ENCODE measurements around the gene EHMT1. TPM values are rescaled to one million over a fixed set of nuclear protein-coding genes. Genes with fewer than 3 reads are reported as not detected.

EHMT1 gene
- total RNA-seq, 2 experiments from 2014 or later = 65.9 to 66.3 TPM

DNA sequence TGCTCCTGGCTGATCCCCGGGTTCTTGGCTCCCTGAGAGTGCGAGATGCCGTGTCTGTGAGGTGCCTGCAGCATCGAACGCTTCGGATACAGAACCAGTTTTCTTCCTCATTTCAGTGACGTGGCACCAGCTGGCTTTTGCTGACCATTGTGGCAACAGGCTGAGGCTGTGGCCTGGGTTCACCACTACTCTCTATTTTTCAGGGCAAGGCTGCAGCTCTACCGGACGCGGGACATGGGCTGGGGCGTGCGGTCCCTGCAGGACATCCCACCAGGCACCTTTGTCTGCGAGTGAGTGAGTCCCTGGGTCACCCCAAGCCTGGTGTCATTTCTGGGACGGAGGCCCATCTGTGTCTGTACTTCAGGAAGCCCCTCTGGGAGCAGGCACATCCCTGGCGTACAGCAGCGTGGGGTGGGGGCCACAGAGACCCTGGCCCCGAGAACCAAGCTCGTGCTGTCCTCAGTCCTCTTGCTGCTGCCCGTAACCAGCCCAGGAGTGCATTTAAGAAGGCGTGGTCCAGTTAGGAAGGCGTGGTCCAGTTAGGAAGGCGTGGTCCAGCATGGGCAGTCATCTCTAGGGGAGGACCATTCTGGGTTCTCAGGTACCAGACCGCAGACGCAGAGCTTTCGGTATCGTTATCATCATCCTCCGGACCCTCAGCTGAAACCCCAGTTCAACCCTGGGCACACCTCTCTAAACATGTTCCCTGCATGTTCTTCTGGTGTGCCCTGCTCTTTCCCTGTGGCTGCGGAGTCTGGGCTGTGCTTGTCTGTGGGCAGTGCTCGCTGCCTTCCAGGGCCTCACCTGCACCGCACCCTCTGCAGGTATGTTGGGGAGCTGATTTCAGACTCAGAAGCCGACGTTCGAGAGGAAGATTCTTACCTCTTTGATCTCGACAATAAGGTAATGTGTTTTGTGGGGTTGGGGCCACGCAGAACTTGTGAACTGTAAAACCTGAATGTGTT, 198.7 kb downstream of the EHMT1 start:
- no peak for DNase-seq
- Mint-ChIP-seq H3K4me1 (no peaks in the 10 kb centered on the region), H3K27ac (no peak overlapping the region), H3K9me3 (peaks cover 4% of the 10 kb centered on the region), H3K36me3 (peaks cover 59% of the 10 kb centered on the region), H3K4me3 (no peak overlapping the region), H3K27me3 (no peaks in the 10 kb centered on the region)

DNA sequence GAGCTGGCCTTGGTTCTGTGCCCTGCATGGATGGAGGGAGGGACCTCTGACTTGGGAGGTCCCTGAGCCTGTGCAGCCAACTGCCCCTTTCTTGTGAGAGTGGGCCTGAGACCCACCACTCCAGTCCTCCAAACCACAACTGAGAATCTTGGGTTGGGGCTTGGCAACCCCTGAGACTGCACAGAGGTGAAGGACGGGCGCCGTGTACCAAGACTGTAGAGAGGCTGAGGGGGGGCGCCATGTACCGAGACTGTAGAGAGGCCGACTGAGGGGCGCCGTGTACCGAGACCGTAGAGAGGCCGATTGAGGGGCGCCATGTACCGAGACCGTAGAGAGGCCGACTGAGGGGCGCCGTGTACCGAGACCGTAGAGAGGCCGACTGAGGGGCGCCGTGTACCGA, 199.5 kb downstream of the EHMT1 start:
- peaks cover 4% of the 10 kb centered on the region for H3K9me3 Mint-ChIP-seq
- DNase-seq = no peak
- H3K4me3 Mint-ChIP-seq = no peak overlapping the region
- no peak overlapping the region for H3K27ac Mint-ChIP-seq
- H3K36me3 Mint-ChIP-seq = peaks cover 59% of the 10 kb centered on the region
- no peaks in the 10 kb centered on the region for H3K27me3 Mint-ChIP-seq
- H3K4me1 Mint-ChIP-seq = no peaks in the 10 kb centered on the region

GRCh38 chr9:137820161-137820855, 201.5 kb downstream of the EHMT1 start:
- H3K9me3 Mint-ChIP-seq = peaks cover 4% of the 10 kb centered on the region
- no peaks in the 10 kb centered on the region for H3K27me3 Mint-ChIP-seq
- no peak overlapping the region for H3K4me3 Mint-ChIP-seq
- H3K36me3 Mint-ChIP-seq = peaks cover 61% of the 10 kb centered on the region
- H3K27ac Mint-ChIP-seq = no peak overlapping the region
- DNase-seq = no peak
- H3K4me1 Mint-ChIP-seq = no peaks in the 10 kb centered on the region

- H3K4me3 Mint-ChIP-seq = no peak overlapping the region
- H3K27ac Mint-ChIP-seq = no peak overlapping the region
- no peaks in the 10 kb centered on the region for H3K4me1 Mint-ChIP-seq
- no peaks in the 10 kb centered on the region for H3K9me3 Mint-ChIP-seq
- H3K27me3 Mint-ChIP-seq = no peaks in the 10 kb centered on the region
- peaks cover 48% of the 10 kb centered on the region for H3K36me3 Mint-ChIP-seq
- DNase-seq = no peak
These were observed 205.4 kb downstream of the EHMT1 start for GRCh38 chr9:137823986-137824771.

- Mint-ChIP-seq H3K27ac (peak overlapping the region; percentile 19), H3K27me3 (no peaks in the 10 kb centered on the region), H3K4me1 (no peaks in the 10 kb centered on the region), H3K4me3 (no peak overlapping the region), H3K9me3 (no peaks in the 10 kb centered on the region), H3K36me3 (peaks cover 38% of the 10 kb centered on the region)
- DNase-seq = no peak
These were observed 206.7 kb downstream of the EHMT1 start for GRCh38 chr9:137825324-137825989.

- Mint-ChIP-seq H3K9me3 (no peaks in the 10 kb centered on the region), H3K27ac (no peak overlapping the region), H3K27me3 (no peaks in the 10 kb centered on the region), H3K4me1 (no peaks in the 10 kb centered on the region), H3K4me3 (no peak overlapping the region), H3K36me3 (peaks cover 27% of the 10 kb centered on the region)
- DNase-seq = no peak
These were observed 209.2 kb downstream of the EHMT1 start for GRCh38 chr9:137827908-137828526.

DNA sequence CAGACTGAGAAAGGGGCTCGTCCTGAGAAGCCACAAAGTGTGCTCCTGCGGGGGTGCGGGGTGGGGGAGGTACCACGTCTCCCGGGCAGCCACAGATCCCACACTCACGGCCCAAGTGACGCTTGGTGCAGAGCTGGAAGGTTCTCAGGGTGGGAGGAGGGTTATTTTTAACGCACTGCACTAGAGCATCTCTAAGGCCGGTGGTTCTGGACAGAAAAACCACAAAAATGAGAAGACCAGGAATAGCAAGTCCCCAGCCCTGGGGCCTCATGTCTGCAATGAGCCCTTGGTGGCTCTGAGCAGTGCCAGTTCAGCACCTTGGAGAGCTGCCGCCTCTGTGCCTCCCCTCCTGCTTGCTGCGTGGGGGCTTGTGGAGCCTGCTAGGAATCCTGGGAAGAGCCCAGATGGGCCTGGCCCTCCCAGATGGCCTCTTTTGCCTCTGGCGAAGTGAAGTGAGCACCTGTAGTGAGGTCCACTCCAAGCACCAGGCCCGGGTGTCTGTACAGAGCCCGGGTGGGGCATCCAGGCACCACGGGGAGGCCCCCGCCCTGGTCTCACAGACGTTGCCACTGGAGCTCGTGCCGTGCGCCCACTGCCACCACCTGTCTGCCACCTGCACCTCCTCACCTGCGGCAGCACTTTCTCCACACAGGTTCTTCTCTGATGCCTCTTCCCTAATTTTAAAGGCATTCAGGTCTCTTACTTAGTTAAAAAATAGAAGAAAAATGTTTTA, 209.9 kb downstream of the EHMT1 start:
- Mint-ChIP-seq H3K4me3 (no peak overlapping the region), H3K27ac (no peak overlapping the region), H3K9me3 (no peaks in the 10 kb centered on the region), H3K27me3 (no peaks in the 10 kb centered on the region), H3K36me3 (peaks cover 28% of the 10 kb centered on the region), H3K4me1 (no peaks in the 10 kb centered on the region)
- DNase-seq = no peak

- H3K36me3 Mint-ChIP-seq = peaks cover 24% of the 10 kb centered on the region
These were observed 210.6 kb downstream of the EHMT1 start for GRCh38 chr9:137829260-137829996.

DNA sequence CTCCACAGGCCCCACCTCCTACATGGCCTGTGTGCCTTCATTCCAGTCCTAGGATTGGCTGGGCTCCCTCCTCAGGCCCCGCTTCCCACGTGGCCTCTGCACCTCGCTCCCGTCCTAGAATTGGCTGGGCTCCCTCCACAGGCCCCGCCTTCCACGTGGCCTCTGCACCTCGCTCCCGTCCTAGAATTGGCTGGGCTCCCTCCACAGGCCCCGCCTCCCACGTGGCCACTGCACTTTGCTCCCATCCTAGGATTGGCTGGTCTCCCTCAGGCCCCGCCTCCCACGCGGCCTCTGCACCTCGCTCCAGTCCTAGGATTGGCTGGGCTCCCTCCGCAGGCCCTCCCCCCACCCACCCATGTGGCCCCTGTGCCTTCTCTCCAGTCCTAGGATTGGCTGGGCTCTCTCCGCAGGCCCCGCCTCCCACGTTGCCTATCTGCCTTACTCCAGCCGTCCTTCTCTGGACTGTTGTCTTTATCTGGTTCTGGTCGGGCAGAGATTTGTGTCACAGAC, 213.4 kb downstream of the EHMT1 start:
- no peak overlapping the region for H3K4me3 Mint-ChIP-seq
- DNase-seq = no peak
- H3K9me3 Mint-ChIP-seq = no peaks in the 10 kb centered on the region
- no peaks in the 10 kb centered on the region for H3K27me3 Mint-ChIP-seq
- no peak overlapping the region for H3K27ac Mint-ChIP-seq
- peaks cover 8% of the 10 kb centered on the region for H3K36me3 Mint-ChIP-seq
- H3K4me1 Mint-ChIP-seq = no peaks in the 10 kb centered on the region

More at GRCh38 chr9:137829260-137829996, 210.6 kb downstream of the EHMT1 start:
- Mint-ChIP-seq H3K9me3 (no peaks in the 10 kb centered on the region), H3K4me3 (no peak overlapping the region), H3K4me1 (no peaks in the 10 kb centered on the region), H3K27ac (no peak overlapping the region), H3K27me3 (no peaks in the 10 kb centered on the region)
- DNase-seq = no peak

- Mint-ChIP-seq H3K9me3 (no peaks in the 10 kb centered on the region), H3K27ac (no peak overlapping the region), H3K4me1 (no peaks in the 10 kb centered on the region), H3K36me3 (peaks cover 8% of the 10 kb centered on the region), H3K27me3 (no peaks in the 10 kb centered on the region), H3K4me3 (no peak overlapping the region)
- no peak for DNase-seq
These were observed 214.2 kb downstream of the EHMT1 start for GRCh38 chr9:137832830-137833590.

GRCh38 chr9:137833721-137834613, 215.2 kb downstream of the EHMT1 start:
- Mint-ChIP-seq H3K27ac (no peak overlapping the region), H3K27me3 (no peaks in the 10 kb centered on the region), H3K9me3 (no peaks in the 10 kb centered on the region), H3K4me3 (no peak overlapping the region), H3K4me1 (no peaks in the 10 kb centered on the region), H3K36me3 (peaks cover 8% of the 10 kb centered on the region)
- no peak for DNase-seq

Data from activated naive CD8-positive, alpha-beta T cell treated with anti-CD3 and anti-CD28 coated beads for 36 hours (primary cell).